ENCODE measurements around the gene SOCS6.
"Not testable (repeated sequence)": the region's sequence is repeated elsewhere in the genome, so short reads cannot be mapped to it uniquely, and the experiment has no call there.

The SOCS6 gene

GRCh38 chr18:70288851-70289328, at the start of gene SOCS6:
SOCS6 (plus strand) TSS chr18:70289045; CDS start chr18:70324669, 35,624 bp downstream.
- H3K27ac ChIP-seq, result peak within 1 kb of the TSS; percentile 82
- DNase-seq (ENCODE audit: low read depth, low spot score), result no peak

GRCh38 chr18:70243131-70243929, 45.5 kb upstream of the SOCS6 start:
- DNase-seq (ENCODE audit: low read depth, low spot score), result peak; percentile 56

GRCh38 chr18:70246061-70246466, 42.8 kb upstream of the SOCS6 start:
- DNase-seq (ENCODE audit: low read depth, low spot score), result no peak
- no peak overlapping the region for H3K27ac ChIP-seq

More at GRCh38 chr18:70243131-70243929, 45.5 kb upstream of the SOCS6 start:
- H3K27ac ChIP-seq, result peak overlapping the region; percentile 28

- H3K27ac ChIP-seq, result no peak overlapping the region
- DNase-seq (ENCODE audit: low read depth, low spot score), result peak; percentile 26
Observed at GRCh38 chr18:70249118-70249517, 39.7 kb upstream of the SOCS6 start.

GRCh38 chr18:70249861-70250260, 39.0 kb upstream of the SOCS6 start:
- DNase-seq (ENCODE audit: low read depth, low spot score), result not testable (repeated sequence)

GRCh38 chr18:70250781-70251180, 38.1 kb upstream of the SOCS6 start:
- DNase-seq (ENCODE audit: low read depth, low spot score), result no peak

More at GRCh38 chr18:70249861-70250260, 39.0 kb upstream of the SOCS6 start:
- not testable (repeated sequence) for H3K27ac ChIP-seq

GRCh38 chr18:70256184-70256583, 32.7 kb upstream of the SOCS6 start:
- no peak for DNase-seq (ENCODE audit: low read depth, low spot score)
- no peak overlapping the region for H3K27ac ChIP-seq

More at GRCh38 chr18:70250781-70251180, 38.1 kb upstream of the SOCS6 start:
- H3K27ac ChIP-seq, result no peak overlapping the region

- no peak overlapping the region for H3K27ac ChIP-seq
- no peak for DNase-seq (ENCODE audit: low read depth, low spot score)
Observed at GRCh38 chr18:70256994-70257393, 31.9 kb upstream of the SOCS6 start.

GRCh38 chr18:70258243-70258642, 30.6 kb upstream of the SOCS6 start:
- DNase-seq (ENCODE audit: low read depth, low spot score), result no peak
- H3K27ac ChIP-seq, result no peak overlapping the region

- no peak for DNase-seq (ENCODE audit: low read depth, low spot score)
Observed at GRCh38 chr18:70260683-70261082, 28.2 kb upstream of the SOCS6 start.

GRCh38 chr18:70261141-70261788, 27.6 kb upstream of the SOCS6 start:
- no peak for DNase-seq (ENCODE audit: low read depth, low spot score)
- H3K27ac ChIP-seq, result no peak overlapping the region

More at GRCh38 chr18:70260683-70261082, 28.2 kb upstream of the SOCS6 start:
- H3K27ac ChIP-seq, result no peak overlapping the region

- DNase-seq (ENCODE audit: low read depth, low spot score), result no peak
- H3K27ac ChIP-seq, result no peak overlapping the region
Observed at GRCh38 chr18:70263336-70263735, 25.5 kb upstream of the SOCS6 start.

GRCh38 chr18:70271742-70272141, 17.1 kb upstream of the SOCS6 start:
- no peak for DNase-seq (ENCODE audit: low read depth, low spot score)
- no peak overlapping the region for H3K27ac ChIP-seq

- no peak for DNase-seq (ENCODE audit: low read depth, low spot score)
- no peak overlapping the region for H3K27ac ChIP-seq
Observed at GRCh38 chr18:70273021-70273420, 15.8 kb upstream of the SOCS6 start.

- no peak overlapping the region for H3K27ac ChIP-seq
- no peak for DNase-seq (ENCODE audit: low read depth, low spot score)
Observed at GRCh38 chr18:70276416-70277191, 12.2 kb upstream of the SOCS6 start.

GRCh38 chr18:70279470-70279869, 9.4 kb upstream of the SOCS6 start:
- DNase-seq (ENCODE audit: low read depth, low spot score), result no peak
- peak overlapping the region; percentile 75 for H3K27ac ChIP-seq

- DNase-seq (ENCODE audit: low read depth, low spot score), result peak; percentile 46
- peak overlapping the region; percentile 75 for H3K27ac ChIP-seq
Observed at GRCh38 chr18:70280007-70280925, 8.6 kb upstream of the SOCS6 start.

- no peak for DNase-seq (ENCODE audit: low read depth, low spot score)
Observed at GRCh38 chr18:70284976-70285620, 3.7 kb upstream of the SOCS6 start.

GRCh38 chr18:70287731-70288130, 1.1 kb upstream of the SOCS6 start:
- no peak for DNase-seq (ENCODE audit: low read depth, low spot score)
- H3K27ac ChIP-seq, result peak overlapping the region; percentile 82

More at GRCh38 chr18:70284976-70285620, 3.7 kb upstream of the SOCS6 start:
- peak overlapping the region; percentile 0 for H3K27ac ChIP-seq

All from epithelial cell of prostate (primary cell).